ENCODE data around the gene YEATS2.

DNA sequence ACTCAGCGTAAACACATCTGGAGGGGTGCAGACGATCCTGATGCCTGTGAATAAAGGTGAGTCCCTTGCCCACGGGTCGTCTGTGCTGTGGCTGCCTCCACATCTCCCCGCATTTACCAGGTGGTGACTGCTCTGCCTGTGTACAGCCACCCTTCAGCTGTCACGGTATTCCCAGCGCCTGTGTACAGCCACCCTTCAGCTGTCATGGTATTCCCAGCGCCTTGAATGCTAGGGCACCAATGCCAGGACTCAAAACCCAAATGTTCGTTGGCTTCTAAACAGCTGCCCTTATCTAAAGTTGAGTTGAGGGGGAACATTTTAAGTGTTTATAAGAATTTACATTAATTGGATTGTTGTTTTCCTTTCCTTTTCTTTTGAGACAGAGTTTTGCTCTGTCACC, 100.4 kb downstream of the YEATS2 start:
- no peak for TF ChIP-seq CTCF (IDR thresholded peaks at IDR 0.05)
- no peak for TF ChIP-seq POLR2A (IDR thresholded peaks at IDR 0.05)
- no peak for TF ChIP-seq EP300 (IDR thresholded peaks at IDR 0.05)
